ENCODE measurements around the gene ENTREP1. TPM values are rescaled to one million over a fixed set of nuclear protein-coding genes. Genes with fewer than 3 reads are reported as not detected.

Gene ENTREP1
- total RNA-seq, 2 experiments from 2014 or later, result 0.08 to 0.14 TPM

DNA sequence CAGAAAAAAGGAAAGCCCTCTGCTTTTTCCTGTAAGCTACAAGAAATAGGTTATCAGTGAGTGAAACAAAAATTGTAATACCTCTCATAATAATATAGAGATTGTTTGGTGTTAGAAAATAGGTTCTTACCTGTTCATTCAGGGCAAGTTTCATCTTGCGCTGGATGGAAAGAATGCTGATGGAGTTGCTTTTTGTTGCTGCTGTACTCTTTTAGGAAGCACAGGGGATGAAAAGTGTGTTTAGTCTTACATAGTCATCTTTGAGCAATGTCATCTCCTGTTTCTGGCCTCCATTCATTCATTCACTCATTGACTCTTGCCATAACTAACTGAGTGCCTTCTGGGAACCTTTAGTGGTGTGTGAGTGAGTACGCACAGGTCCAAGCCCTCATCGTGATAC is 6.4 kb downstream of the ENTREP1 start:
- Mint-ChIP-seq H3K27me3 (peaks cover 47% of the 10 kb centered on the region), H3K36me3 (ENCODE audit: low read depth) (no peaks in the 10 kb centered on the region), H3K4me1 (ENCODE audit: low read depth) (no peaks in the 10 kb centered on the region), H3K27ac (no peak overlapping the region), H3K9me3 (no peaks in the 10 kb centered on the region), H3K4me3 (no peak overlapping the region)
- H3K4me1 ChIP-seq (ENCODE audit: insufficient read depth, low read length), result no peaks in the 10 kb centered on the region
- TF ChIP-seq, protein P1, sequence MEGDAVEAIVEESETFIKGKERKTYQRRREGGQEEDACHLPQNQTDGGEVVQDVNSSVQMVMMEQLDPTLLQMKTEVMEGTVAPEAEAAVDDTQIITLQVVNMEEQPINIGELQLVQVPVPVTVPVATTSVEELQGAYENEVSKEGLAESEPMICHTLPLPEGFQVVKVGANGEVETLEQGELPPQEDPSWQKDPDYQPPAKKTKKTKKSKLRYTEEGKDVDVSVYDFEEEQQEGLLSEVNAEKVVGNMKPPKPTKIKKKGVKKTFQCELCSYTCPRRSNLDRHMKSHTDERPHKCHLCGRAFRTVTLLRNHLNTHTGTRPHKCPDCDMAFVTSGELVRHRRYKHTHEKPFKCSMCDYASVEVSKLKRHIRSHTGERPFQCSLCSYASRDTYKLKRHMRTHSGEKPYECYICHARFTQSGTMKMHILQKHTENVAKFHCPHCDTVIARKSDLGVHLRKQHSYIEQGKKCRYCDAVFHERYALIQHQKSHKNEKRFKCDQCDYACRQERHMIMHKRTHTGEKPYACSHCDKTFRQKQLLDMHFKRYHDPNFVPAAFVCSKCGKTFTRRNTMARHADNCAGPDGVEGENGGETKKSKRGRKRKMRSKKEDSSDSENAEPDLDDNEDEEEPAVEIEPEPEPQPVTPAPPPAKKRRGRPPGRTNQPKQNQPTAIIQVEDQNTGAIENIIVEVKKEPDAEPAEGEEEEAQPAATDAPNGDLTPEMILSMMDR (IDR thresholded peaks at IDR 0.05), result no peak
- no peak overlapping the region for H3K27ac ChIP-seq (ENCODE audit: low read depth in 1 of 2, low read length in 2 of 2)
- H3K4me3 ChIP-seq (ENCODE audit: low read length), result no peak overlapping the region
- ATAC-seq (ENCODE audit: poor library complexity) (no peak), DNase-seq (no peak)
- ChIA-PET POLR2A (no interaction called here), CTCF (no interaction called here)
- peaks cover 2 to 12% of the 10 kb centered on the region in 2 experiments for H3K27me3 ChIP-seq (ENCODE audit: control insufficient read depth in 1 of 2, insufficient read depth in 2 of 2, low read length in 2 of 2)
- intact Hi-C loops (cut with DNase I, micrococcal nuclease), result no loop called here
- H3K36me3 ChIP-seq (ENCODE audit: insufficient read depth, low read length), result no peaks in the 10 kb centered on the region
- no peaks in the 10 kb centered on the region for H3K9me3 ChIP-seq (ENCODE audit: control insufficient read depth in 1 of 2, insufficient read depth in 1 of 2, low read length in 2 of 2)

DNA sequence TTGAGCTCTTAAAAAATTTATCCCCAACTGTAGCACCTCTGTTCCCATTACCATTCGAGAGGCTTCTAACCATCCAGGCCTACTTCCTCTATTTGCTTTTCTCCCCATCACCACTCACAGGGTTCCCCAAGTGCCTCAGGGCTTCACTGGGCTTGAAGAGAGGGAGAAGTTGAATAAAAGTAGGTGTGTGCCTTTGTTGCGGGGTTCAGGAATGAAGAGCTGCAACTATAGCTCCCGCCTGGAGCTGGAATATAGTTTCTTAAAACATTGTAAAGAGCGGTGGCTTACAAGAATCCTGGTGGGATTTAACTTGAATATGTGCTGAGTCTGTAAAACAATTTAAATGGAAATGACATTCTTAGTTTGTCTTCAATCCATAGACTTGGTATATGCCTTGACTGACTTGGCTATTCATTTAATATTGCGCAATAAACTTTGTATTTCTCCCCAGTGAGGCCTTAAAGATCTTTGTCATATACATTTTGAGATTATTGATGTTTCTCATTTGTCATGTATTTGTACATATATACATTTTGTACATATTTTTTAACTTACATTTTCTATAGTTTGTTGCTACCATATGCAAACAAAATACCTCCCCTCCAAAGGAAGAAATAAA is 7.2 kb downstream of the ENTREP1 start:
- no peaks in the 10 kb centered on the region for H3K4me1 Mint-ChIP-seq (ENCODE audit: low read depth)
- peaks cover 40% of the 10 kb centered on the region for H3K27me3 Mint-ChIP-seq

DNA sequence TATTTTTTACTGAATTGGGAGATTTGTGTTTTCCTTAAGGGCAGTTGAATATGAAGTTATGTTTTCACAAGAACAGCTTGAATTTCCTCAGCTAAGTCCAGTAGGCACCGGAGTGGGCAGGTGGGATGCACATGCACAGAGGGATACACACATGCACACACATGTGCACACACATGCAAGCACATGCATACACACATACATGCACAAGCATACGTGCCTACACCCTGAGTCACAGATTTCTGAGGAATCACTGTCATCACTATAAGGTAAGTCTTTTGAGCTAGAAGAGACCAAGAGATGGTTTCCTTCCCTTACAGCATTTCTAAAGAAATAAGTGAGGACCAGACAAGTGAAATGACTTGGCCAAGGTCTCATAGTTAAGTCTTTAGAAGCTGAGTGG is 8.7 kb downstream of the ENTREP1 start:
- H3K4me1 Mint-ChIP-seq (ENCODE audit: low read depth), result no peaks in the 10 kb centered on the region
- no peak for ATAC-seq (ENCODE audit: poor library complexity)
- no peak overlapping the region for H3K4me3 Mint-ChIP-seq
- H3K4me1 ChIP-seq (ENCODE audit: insufficient read depth, low read length), result no peaks in the 10 kb centered on the region
- TF ChIP-seq, protein P1 (IDR thresholded peaks at IDR 0.05), result no peak
- no peaks in the 10 kb centered on the region for H3K9me3 ChIP-seq (ENCODE audit: control insufficient read depth in 1 of 2, insufficient read depth in 1 of 2, low read length in 2 of 2)
- H3K36me3 Mint-ChIP-seq (ENCODE audit: low read depth), result no peaks in the 10 kb centered on the region
- intact Hi-C loops (cut with DNase I, micrococcal nuclease), result no loop called here
- no peak overlapping the region for H3K27ac ChIP-seq (ENCODE audit: low read depth in 1 of 2, low read length in 2 of 2)
- no peak overlapping the region for H3K4me3 ChIP-seq (ENCODE audit: low read length)
- no peaks in the 10 kb centered on the region for H3K36me3 ChIP-seq (ENCODE audit: insufficient read depth, low read length)
- no peaks in the 10 kb centered on the region for H3K27me3 ChIP-seq (ENCODE audit: control insufficient read depth in 1 of 2, insufficient read depth in 2 of 2, low read length in 2 of 2)
- no peaks in the 10 kb centered on the region for H3K9me3 Mint-ChIP-seq
- no peak for DNase-seq
- CTCF ChIA-PET, result no interaction called here
- peaks cover 27% of the 10 kb centered on the region for H3K27me3 Mint-ChIP-seq
- POLR2A ChIA-PET, result no interaction called here
- no peak overlapping the region for H3K27ac Mint-ChIP-seq

More for the DNA sequence above, 7.2 kb downstream of the ENTREP1 start:
- H3K36me3 Mint-ChIP-seq (ENCODE audit: low read depth), result no peaks in the 10 kb centered on the region
- no peak for ATAC-seq (ENCODE audit: poor library complexity)
- no peaks in the 10 kb centered on the region for H3K36me3 ChIP-seq (ENCODE audit: insufficient read depth, low read length)
- DNase-seq, result no peak
- no peak overlapping the region for H3K4me3 ChIP-seq (ENCODE audit: low read length)
- intact Hi-C loops (cut with DNase I, micrococcal nuclease), result no loop called here
- ChIA-PET CTCF (no interaction called here), POLR2A (no interaction called here)
- TF ChIP-seq, protein P1 (IDR thresholded peaks at IDR 0.05), result no peak
- H3K27ac Mint-ChIP-seq, result no peak overlapping the region
- no peak overlapping the region for H3K4me3 Mint-ChIP-seq
- no peaks in the 10 kb centered on the region for H3K9me3 ChIP-seq (ENCODE audit: control insufficient read depth in 1 of 2, insufficient read depth in 1 of 2, low read length in 2 of 2)
- peaks cover 0 to 6% of the 10 kb centered on the region in 2 experiments for H3K27me3 ChIP-seq (ENCODE audit: control insufficient read depth in 1 of 2, insufficient read depth in 2 of 2, low read length in 2 of 2)
- no peaks in the 10 kb centered on the region for H3K9me3 Mint-ChIP-seq
- H3K27ac ChIP-seq (ENCODE audit: low read depth in 1 of 2, low read length in 2 of 2), result no peak overlapping the region
- H3K4me1 ChIP-seq (ENCODE audit: insufficient read depth, low read length), result no peaks in the 10 kb centered on the region

Measured in CD4-positive, alpha-beta T cell (primary cell).